T-helper 22 cell (primary cell): Measurements from ENCODE around the gene TAB2.
"Not testable (repeated sequence)": the region's sequence is repeated elsewhere in the genome, so short reads cannot be mapped to it uniquely, and the experiment has no call there.

Experiments used
- DNase-seq: peaks from one replicate; pipeline ENCODE4 v3.0.0-alpha.2; 2020; ENCODE audit warnings: low read depth

Gene TAB2

GRCh38 chr6:149444360-149445094 is 127.0 kb downstream of the TAB2 start:
- not testable (repeated sequence) for DNase-seq

GRCh38 chr6:149445095-149445466 is 127.6 kb downstream of the TAB2 start:
- DNase-seq, result no peak

- DNase-seq, result no peak
These were observed 128.1 kb downstream of the TAB2 start for GRCh38 chr6:149445573-149445972.

DNA sequence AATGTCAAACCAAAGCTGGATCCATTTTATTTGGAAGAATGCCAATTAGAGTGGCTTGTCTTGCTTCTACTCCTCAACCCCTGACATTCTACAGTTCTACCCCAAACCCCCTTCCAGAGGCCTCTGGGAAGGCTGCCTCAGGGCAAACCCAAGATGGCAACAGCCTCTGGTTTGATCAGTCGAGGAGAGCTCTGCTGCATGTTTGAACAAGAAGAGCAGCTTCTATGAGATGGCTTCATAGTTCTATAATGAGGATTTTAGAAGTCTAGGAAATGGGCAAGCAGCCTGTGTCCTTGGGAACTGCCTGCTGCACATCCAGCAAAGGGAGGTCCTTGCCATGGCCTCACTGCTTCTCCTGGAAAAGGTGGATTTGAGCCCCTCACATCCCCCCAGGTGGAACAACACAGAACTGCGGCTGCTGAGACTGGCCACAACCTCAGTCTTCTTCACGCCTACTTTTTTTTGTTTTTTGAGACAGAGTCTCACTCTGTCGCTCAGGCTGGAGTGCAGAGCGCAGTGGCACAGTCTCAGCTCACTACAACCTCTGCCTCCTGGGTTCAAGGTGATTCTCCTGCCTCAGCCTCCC is 129.4 kb downstream of the TAB2 start:
- no peak for DNase-seq

DNA sequence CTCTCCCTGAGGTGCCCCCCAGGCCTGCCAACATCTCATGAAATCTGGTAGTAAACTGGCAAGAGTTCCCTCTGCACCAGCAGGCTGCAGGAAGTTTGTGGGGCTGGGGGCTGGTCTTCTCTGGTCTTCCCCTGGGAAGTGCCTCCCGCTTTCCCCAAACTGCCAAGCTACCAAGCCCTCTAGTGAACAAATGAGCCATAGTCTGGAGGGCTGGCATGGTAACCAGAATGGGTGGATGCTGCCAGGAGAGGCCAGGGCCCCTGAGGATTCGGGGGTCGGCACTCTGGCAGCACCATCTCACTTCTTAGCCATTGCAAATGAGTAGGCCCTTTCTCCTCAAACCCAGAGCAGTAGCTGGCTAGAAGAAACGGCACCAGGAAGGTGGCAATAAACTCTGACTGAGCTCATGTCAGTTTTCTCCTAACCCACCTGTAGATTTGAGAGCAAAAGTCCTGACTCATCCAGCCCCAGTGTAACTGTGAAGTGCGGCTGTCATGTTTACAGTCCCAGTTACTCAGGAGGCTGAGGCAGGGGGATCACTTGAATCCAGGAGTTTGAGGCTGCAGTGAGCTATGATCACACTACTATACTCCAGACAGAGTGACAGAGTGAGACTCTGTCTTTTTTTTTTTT is 131.4 kb downstream of the TAB2 start:
- no peak for DNase-seq

DNA sequence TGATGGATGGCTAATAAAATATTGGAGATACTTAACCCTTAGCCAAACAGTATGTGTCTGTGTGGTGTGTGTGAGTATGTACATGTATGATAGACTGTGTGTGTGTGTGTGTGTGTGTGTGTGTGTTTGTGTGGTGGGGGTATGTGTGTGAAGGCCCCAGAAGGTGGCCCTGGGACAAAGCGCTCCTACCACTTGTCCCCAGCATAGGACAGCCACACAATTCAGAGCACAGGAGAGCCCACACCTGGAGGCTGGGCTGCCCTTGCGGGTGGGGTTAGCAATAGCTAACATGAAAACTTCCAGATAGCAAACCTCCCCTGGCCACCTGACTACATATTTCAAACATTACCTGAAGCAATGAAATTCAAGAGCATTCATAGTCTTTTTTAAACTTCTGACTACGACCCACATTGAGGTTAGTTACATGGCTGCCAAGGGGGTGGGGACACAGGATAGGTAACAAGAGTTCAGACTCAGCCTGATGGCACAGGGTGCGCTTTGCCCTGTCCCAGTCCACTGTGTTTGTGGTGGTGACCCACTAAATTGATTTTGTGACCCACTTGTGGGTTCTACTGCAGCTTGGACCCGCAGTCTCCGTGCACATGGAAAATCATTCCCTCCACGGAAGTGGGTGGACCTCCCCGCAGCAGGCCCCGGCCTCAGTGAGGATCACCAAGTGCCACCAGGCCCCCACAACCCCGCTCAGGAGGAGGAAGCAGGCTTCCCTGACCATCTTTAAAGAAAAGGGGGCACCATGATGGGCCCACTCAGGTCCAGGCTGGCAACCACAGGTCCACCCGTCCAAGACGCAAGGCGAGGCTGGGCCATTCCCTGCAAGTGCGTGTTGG is 132.5 kb downstream of the TAB2 start:
- DNase-seq, result no peak

DNA sequence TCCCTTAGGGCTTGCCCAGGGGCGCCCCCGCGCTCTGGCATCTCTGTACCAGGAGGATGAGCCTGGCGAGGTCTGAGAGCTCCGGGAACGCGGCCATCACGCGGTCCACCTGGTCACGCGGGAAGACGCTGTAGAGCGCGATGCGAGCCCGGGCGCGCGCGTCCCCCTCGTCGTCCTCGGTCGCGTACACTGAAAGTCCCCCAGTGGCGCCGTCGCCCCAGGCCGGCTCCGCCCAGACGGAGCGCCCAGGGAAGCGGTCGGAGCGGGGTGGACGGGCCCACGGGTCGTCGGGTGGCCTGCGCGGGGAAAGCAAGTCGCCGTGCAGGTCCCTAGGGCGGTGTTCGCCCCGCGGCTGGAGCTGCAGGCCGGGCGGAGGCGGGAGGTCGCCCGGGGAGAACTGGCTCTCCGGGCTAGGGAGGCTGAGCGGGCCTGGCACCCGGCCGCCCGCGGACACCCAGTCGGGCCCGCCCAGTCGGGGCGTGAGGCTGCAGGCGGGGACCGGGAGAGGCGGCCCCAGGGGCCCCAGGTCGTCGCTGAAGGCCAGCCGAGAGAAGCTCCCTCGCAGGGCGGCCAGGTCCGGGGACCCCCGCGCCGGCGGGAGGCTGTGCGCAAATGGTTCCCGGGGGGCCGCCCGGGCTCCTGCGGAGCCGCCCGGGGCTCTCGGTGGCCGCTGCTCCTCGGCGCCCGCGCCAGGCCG is 133.3 kb downstream of the TAB2 start:
- no peak for DNase-seq

DNA sequence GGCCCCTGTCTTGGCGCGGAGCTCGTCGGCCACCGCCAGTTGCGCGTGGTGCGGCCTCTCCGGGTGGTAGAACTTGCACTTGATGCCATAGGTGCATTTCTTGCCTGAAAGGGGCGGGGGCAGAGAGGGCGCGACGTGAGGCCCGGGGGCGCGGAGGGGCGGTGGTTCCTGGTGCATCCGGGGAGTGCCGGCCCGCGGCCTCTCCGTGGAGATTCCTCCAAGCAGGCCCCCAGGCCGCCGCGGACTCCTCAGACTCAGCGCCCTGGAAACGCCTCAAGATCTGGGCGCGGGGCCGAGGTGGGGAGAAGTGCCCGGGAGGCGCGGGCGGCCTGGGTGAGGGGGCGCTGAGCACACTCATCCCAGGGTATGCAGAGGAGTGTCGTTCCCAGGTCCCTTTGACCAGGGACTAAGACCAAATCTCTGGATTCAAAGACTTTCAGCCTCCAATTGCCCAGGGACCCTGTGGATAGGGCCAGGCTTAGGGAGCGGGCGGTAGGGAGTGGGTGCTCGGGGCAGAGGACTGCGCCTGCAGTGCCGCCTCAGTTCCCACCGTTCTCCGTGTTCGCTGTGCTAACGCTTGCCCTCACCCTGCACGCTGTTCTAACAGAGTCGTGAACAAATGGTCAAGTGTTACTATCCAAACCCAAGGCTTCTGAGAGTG is 134.0 kb downstream of the TAB2 start:
- no peak for DNase-seq

GRCh38 chr6:149452037-149452939 is 134.8 kb downstream of the TAB2 start:
- DNase-seq, result no peak

DNA sequence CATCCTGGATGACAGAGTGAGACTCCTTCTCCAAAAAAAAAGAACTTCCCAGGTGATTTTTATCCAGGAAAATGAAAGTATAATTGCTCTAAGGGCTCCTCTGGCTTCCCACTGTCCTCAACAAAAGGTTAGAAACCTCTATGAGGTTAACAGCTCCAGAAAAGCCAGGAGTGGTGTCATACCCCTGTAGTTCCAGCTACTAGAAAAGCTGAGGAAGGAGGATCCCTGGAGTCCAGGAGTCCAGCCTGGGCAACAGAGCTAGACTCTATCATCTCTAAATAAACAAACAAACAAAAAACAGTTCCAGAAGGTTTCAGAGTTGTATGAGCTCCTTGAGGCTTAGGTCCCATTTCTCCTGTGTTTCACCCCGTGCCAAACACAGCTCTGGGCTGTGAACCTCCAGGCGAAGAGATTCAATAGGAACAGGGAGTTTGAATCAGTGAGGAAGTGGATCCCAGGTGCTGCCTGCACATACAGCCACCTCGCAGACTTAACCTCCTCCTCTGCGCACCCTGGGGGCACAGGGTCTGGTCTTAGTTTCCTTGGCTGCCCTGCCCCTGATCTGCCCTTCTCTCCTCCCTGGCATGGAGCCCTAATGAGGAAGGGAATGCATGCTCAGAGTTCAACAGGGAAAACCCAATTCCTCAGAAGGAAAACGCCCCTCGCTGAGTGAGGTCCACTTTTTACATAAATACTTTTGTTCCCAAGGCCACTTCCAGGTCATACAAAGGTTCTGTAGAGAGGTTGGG is 136.3 kb downstream of the TAB2 start:
- no peak for DNase-seq

GRCh38 chr6:149454346-149454848 is 136.9 kb downstream of the TAB2 start:
- DNase-seq, result no peak

DNA sequence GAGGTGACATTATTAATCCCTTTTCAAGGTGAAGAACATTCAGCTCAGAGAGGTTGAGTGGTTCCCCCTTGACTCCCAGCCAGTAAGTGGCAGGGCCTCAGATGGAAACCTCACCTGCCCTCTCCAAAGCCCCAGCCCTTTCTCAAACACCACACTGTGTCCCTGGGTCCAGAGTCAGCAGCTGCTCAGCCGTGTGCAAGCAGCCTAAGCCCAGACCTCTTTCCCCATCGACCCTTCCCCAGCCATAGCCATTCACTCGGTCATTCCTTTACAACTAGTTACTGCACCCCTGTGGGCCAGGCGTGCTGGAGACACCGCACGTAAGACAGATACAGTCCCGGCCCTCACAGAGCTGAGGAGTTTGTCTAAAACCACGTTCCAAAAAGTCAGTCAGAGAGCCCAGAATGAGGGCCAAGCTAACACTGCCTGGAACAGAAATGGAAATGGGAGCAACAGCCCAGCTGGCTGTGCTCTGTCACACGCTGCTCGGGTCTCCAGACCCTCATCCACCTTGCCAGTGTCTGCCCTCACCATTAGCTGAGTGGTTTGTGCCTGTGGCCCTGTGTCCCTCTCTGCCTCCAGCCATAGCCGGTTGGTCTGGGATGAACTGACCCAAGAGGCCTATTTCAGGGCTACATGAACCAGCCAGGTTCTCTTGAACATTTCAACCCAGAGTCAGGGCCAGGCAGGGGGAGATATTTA is 137.7 kb downstream of the TAB2 start:
- no peak for DNase-seq

DNA sequence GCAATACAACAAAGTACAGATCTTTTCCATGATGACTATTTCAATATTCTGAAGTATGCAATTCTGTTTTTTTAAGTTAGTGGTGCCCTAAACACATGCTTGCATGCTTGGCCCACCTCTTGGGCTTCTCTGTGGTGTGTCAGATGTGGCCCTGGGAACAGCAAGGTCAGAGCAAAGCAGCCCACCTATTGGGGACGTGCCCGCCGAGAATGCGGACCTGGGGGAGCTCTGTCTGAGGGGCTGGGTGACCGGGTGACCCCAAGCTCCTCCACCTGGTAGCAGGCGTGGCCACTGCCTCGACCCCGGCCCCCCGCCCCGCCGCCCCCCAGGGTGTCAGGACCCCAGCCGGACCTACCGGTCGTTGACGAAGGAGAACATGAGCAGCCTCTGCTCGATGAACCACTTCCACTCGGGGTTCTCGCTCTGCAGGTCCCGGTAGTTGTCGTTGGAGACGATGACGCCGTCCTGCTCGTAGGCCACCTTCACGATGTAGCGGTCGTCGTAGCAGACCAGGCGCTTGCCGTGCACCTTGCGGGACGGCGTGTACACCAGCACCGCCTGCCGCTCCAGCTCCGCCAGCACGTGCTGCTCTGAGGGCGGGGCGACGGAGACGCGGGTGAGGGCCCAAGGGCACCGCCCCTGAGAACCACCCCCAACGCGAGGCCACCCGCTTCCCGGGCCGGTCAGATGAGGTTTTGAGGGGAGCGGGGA is 139.0 kb downstream of the TAB2 start:
- DNase-seq, result no peak

- DNase-seq, result no peak
These were observed 139.9 kb downstream of the TAB2 start for GRCh38 chr6:149457316-149457884.

DNA sequence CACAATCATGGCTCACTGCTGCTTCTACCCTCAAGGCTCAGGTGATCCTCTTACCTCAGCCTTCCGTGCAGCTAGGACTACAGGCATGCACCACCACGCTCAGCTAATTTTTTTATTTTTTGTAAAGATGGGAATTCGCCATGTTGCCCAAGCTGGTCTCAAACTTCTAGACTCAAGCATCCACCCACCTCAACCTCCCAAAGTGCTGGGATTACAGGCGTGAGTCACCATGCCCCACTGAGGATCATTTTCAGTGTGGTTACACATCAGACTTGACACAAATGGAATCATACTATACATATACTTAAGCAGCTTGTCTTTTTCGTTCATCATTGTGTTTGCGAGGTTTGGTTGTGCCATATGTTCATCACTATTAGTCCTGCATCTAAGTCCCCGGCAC is 140.7 kb downstream of the TAB2 start:
- DNase-seq, result no peak

GRCh38 chr6:149458806-149459205 is 141.3 kb downstream of the TAB2 start:
- DNase-seq, result no peak

GRCh38 chr6:149459761-149460160 is 142.2 kb downstream of the TAB2 start:
- DNase-seq, result no peak

DNA sequence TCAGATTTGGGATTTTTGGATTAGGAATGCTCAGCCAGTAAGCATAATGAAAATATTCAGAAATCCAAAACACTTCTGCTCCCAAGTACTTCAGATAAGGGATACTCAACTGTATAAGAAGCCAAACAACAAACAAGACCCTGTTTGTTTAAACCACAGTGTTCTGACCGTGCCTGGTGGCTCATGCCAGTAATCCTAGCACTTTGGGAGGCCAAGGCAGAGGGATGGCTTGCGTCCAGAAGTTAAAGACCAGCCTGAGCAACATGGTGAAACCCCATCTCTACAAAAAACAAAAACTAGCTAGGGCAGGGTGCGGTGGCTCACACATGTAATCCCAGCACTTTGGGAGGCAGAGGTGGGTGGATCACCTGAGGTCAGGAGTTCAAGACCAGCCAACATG is 142.7 kb downstream of the TAB2 start:
- not testable (repeated sequence) for DNase-seq
